Colonic mucosa (tissue), 4 donors: ENCODE results near the gene HMGN4. TPM values are rescaled to one million over a fixed set of nuclear protein-coding genes. Genes with fewer than 3 reads are reported as not detected.
A peak's percentile ranks its signal among the peaks of the same experiment; 100 is the strongest.

ENCODE experiments used
- DNase-seq: peaks from one replicate; pipeline ENCODE4 v3.0.0-alpha.2; 2020
- H3K27ac ChIP-seq: fragments of 200-600 bp; one replicate; pipeline ENCODE4 v1.8.0; 2021
- H3K27me3 ChIP-seq: fragments of 200-600 bp; one replicate; pipeline ENCODE4 v1.8.0; 2021
- H3K36me3 ChIP-seq: fragments of 200-600 bp; one replicate; pipeline ENCODE4 v1.8.0; 2021
- H3K4me1 ChIP-seq: fragments of 200-600 bp; one replicate; pipeline ENCODE4 v1.8.0; 2021; ENCODE audit warnings: mild to moderate bottlenecking
- H3K4me3 ChIP-seq: fragments of 200-600 bp; one replicate; pipeline ENCODE4 v1.8.0; 2021
- H3K9ac ChIP-seq, 2 donors: one replicate each; pipeline ENCODE4 v1.7.0; 2013; ENCODE audit warnings: control low read depth in 2 of 2, low read depth in 2 of 2, low read length in 2 of 2
- H3K9me3 ChIP-seq: fragments of 200-600 bp; one replicate; pipeline ENCODE4 v1.8.0; 2021
- intact Hi-C: fragments of 100-400 bp; cut with DNase I; formaldehyde crosslinking; loops from one replicate; pipeline ENCODE4 v1.14.1; 2022
- total RNA-seq, 2 donors: library from RNA; stranded (reverse); fragmentation: NEBNext Ultra II Directional in 1 of 2; extraction: Animal tissue kit (Norgen Biotek cat#: 25700) in 1 of 2; gene quantifications; one replicate each; pipeline ENCODE4 v1.2.1, GENCODE V29; 2021
- TF ChIP-seq, protein P1 (sequence below): fragments of 200-600 bp; IDR thresholded peaks from one replicate; pipeline ENCODE4 v1.8.0; 2022; ENCODE audit warnings: antibody characterized with exemption, mild to moderate bottlenecking
- donor health status: healthy.
- donor health status: DM: no; HTN: no; CAD: no.
- donor health status: DM: no; HTN: no; CAD: no.

HMGN4 gene
- total RNA-seq, 2 donors from 2014 or later, result 40.6 to 56.0 TPM

DNA sequence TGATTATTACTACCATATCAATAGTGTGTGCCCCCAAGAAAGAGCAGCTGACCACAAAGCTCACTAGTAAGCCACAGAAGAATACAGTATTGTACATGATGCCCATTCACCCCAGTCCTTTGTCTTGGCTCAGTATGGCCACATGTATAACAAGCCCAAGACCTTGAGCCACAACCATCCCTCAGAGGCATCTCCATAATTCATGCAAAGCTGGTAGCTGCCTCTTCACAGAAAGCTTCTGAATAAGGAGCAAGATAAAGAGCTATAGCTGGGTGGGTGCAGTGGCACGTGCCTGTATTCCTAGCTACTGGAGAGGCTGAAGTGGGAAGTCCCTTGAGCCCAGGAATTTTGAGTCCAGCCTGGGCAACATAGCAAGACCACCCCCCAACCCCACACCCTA lies 42.9 kb upstream of the HMGN4 start:
- Histone ChIP-seq H3K9ac (no peak overlapping the region), H3K36me3 (no peaks in the 10 kb centered on the region), H3K27ac (no peak overlapping the region), H3K9me3 (no peaks in the 10 kb centered on the region), H3K4me1 (no peaks in the 10 kb centered on the region), H3K4me3 (no peak overlapping the region), H3K27me3 (no peaks in the 10 kb centered on the region)
- no peak for DNase-seq
- TF ChIP-seq, protein P1, sequence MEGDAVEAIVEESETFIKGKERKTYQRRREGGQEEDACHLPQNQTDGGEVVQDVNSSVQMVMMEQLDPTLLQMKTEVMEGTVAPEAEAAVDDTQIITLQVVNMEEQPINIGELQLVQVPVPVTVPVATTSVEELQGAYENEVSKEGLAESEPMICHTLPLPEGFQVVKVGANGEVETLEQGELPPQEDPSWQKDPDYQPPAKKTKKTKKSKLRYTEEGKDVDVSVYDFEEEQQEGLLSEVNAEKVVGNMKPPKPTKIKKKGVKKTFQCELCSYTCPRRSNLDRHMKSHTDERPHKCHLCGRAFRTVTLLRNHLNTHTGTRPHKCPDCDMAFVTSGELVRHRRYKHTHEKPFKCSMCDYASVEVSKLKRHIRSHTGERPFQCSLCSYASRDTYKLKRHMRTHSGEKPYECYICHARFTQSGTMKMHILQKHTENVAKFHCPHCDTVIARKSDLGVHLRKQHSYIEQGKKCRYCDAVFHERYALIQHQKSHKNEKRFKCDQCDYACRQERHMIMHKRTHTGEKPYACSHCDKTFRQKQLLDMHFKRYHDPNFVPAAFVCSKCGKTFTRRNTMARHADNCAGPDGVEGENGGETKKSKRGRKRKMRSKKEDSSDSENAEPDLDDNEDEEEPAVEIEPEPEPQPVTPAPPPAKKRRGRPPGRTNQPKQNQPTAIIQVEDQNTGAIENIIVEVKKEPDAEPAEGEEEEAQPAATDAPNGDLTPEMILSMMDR, result no peak
- intact Hi-C loops, result no loop called here

DNA sequence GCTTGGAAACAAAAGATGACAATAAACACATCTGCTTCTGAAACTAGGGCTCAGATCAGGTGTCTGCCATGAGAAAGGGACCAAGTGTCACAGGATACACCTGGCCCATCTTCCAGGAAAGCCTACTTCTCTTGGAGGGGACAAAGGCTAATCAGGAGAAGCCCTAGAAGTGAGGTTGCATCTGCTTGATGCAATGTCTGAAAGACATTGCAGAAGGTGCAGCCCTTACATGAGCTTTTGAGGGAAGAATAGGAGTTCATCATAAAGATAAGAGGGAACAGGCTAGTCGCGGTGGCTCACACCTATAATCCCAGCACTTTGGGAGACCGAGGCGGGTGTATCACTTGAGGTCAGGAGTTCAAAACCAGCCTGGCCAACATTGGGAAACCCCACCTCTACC lies 40.6 kb upstream of the HMGN4 start:
- Histone ChIP-seq H3K27ac (no peak overlapping the region), H3K27me3 (peaks cover 20% of the 10 kb centered on the region), H3K4me1 (peaks cover 3% of the 10 kb centered on the region), H3K4me3 (no peak overlapping the region), H3K36me3 (no peaks in the 10 kb centered on the region), H3K9ac (no peak overlapping the region), H3K9me3 (no peaks in the 10 kb centered on the region)
- DNase-seq, result no peak
- TF ChIP-seq, protein P1, result no peak
- intact Hi-C loops, result no loop called here

DNA sequence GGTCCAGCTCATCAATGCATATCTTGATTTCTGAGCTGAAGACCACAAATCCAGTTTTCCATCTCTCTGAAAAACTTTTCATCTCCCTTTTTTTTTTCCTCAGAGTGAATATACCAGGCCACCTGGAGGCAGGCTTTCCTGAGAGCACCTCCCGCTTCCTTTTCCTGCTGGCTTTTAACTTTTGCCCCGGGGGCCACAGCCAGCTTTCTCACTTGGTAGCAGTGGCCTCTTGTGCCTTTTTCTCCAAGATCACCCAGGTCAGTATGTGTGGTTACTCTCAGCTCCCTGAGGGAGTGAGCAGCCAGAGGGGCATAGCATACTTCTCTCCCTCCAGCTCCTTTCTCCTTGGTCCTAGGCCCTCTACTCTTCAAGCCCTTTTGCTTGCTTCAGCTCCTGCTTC lies 38.1 kb upstream of the HMGN4 start, which contains the start of gene BTN1A1:
Gene BTN1A1, plus strand, starts transcription at position 202 of the 400 bp plus-strand sequence. CDS start 984 bp downstream, outside the sequence.
- TF ChIP-seq, protein P1, result no peak
- H3K4me3 ChIP-seq, result no peak within 1 kb of the TSS
- H3K27me3 ChIP-seq, result peaks cover 26% of the 10 kb centered on the region
- intact Hi-C loops, result no loop called here
- H3K9ac ChIP-seq, result no peak within 1 kb of the TSS
- H3K9me3 ChIP-seq, result no peaks in the 10 kb centered on the region
- H3K27ac ChIP-seq, result no peak within 1 kb of the TSS
- H3K4me1 ChIP-seq, result peaks cover 3% of the 10 kb centered on the region
- DNase-seq, result no peak
- no peaks in the 10 kb centered on the region for H3K36me3 ChIP-seq

DNA sequence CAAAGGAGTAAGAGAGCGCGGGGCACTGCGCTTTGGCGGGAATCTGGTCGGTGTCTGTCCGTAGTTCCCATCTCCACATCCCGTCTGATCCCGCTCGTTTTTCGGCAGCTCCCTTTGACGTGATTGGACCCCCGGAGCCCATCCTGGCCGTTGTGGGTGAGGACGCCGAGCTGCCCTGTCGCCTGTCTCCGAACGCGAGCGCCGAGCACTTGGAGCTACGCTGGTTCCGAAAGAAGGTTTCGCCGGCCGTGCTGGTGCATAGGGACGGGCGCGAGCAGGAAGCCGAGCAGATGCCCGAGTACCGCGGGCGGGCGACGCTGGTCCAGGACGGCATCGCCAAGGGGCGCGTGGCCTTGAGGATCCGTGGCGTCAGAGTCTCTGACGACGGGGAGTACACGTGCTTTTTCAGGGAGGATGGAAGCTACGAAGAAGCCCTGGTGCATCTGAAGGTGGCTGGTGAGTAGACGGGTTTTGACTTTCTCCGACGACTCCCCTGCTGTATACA lies 36.6 kb upstream of the HMGN4 start:
- H3K27me3 ChIP-seq, result peaks cover 26% of the 10 kb centered on the region
- peak overlapping the region in 1 of 2 donors; percentile 43 for H3K9ac ChIP-seq
- peaks cover 3% of the 10 kb centered on the region for H3K4me1 ChIP-seq
- no peaks in the 10 kb centered on the region for H3K36me3 ChIP-seq
- H3K27ac ChIP-seq, result no peak overlapping the region
- TF ChIP-seq, protein P1, result no peak
- DNase-seq, result no peak
- H3K9me3 ChIP-seq, result no peaks in the 10 kb centered on the region
- H3K4me3 ChIP-seq, result peak overlapping the region; percentile 25
- intact Hi-C loops, result no loop called here

DNA sequence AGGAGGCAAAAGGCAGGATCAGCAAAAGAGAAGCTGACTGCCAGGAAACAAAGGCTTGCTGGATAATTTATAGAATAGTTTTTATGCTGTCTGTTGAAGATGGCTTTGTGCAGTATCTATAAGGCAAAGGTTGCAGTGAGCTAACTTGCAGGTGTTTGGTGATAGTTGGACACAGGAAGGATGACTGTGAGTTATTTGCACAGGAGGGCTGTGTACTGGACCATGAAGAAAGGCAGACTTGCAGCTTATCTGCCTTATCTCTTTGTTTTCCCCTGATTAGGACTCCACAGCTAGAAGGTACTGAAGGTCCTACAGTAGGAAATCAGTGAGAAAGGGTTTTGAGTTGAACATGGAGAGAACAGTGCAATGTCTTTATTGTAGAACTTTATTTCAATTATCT lies 36.0 kb upstream of the HMGN4 start:
- Histone ChIP-seq H3K4me1 (peaks cover 3% of the 10 kb centered on the region), H3K36me3 (no peaks in the 10 kb centered on the region), H3K27ac (no peak overlapping the region), H3K9me3 (no peaks in the 10 kb centered on the region), H3K27me3 (peaks cover 26% of the 10 kb centered on the region), H3K9ac (no peak overlapping the region), H3K4me3 (no peak overlapping the region)
- TF ChIP-seq, protein P1, result no peak
- intact Hi-C loops, result no loop called here
- no peak for DNase-seq
